GM19099 (cell line): Measurements from ENCODE around the gene HIPK2.

Experiments
- POLR2A ChIP-seq: IDR thresholded peaks from 3 replicates; pipeline ENCODE4 v1.6.1; 2011; ENCODE audit warnings: low read depth; ENCODE audit not compliant: insufficient read length; ENCODE audit errors: extremely low read depth

The HIPK2 gene

GRCh38 chr7:139771001-139771956 lies 6.5 kb downstream of the HIPK2 start:
- no peak for TF ChIP-seq POLR2A

GRCh38 chr7:139769761-139770160 lies 8.0 kb downstream of the HIPK2 start:
- no peak for TF ChIP-seq POLR2A

GRCh38 chr7:139769066-139769465 lies 8.7 kb downstream of the HIPK2 start:
- TF ChIP-seq POLR2A: no peak

GRCh38 chr7:139768249-139768824 lies 9.5 kb downstream of the HIPK2 start:
- TF ChIP-seq POLR2A: no peak

- TF ChIP-seq POLR2A: no peak
Measured at GRCh38 chr7:139767561-139767982, 10.2 kb downstream of the HIPK2 start.

GRCh38 chr7:139765143-139765542 lies 12.7 kb downstream of the HIPK2 start:
- TF ChIP-seq POLR2A: no peak

GRCh38 chr7:139763330-139763729 lies 14.5 kb downstream of the HIPK2 start:
- no peak for TF ChIP-seq POLR2A

GRCh38 chr7:139762886-139763285 lies 14.9 kb downstream of the HIPK2 start:
- no peak for TF ChIP-seq POLR2A

- no peak for TF ChIP-seq POLR2A
Measured at GRCh38 chr7:139758388-139758787, 19.4 kb downstream of the HIPK2 start.

- TF ChIP-seq POLR2A: no peak
Measured at GRCh38 chr7:139757968-139758367, 19.8 kb downstream of the HIPK2 start.

- no peak for TF ChIP-seq POLR2A
Measured at GRCh38 chr7:139753693-139754111, 24.1 kb downstream of the HIPK2 start.

- TF ChIP-seq POLR2A: no peak
Measured at GRCh38 chr7:139753081-139753692, 24.6 kb downstream of the HIPK2 start.

GRCh38 chr7:139752604-139753003 lies 25.2 kb downstream of the HIPK2 start:
- no peak for TF ChIP-seq POLR2A

GRCh38 chr7:139752148-139752547 lies 25.6 kb downstream of the HIPK2 start:
- TF ChIP-seq POLR2A: no peak

- no peak for TF ChIP-seq POLR2A
Measured at GRCh38 chr7:139750459-139751095, 27.2 kb downstream of the HIPK2 start.
